Loucy (cell line): Measurements from ENCODE around the gene OR1A2.

Source experiments
- H2AFZ ChIP-seq: fragments of 200-600 bp; sonication (generic); 2 replicates; pipeline ENCODE4 v1.6.0; 2016; ENCODE audit warnings: antibody characterized with exemption, mild to moderate bottlenecking, low read length, moderate library complexity
- H3F3A ChIP-seq: fragments of 200-600 bp; 2 replicates; pipeline ENCODE4 v1.6.0; 2016; ENCODE audit warnings: antibody characterized with exemption, low read depth, mild to moderate bottlenecking
- H3K27me3 ChIP-seq: fragments of 200-600 bp; sonication (generic); 2 replicates; pipeline ENCODE4 v1.6.1; 2014; ENCODE audit warnings: low read length, mild to moderate bottlenecking; ENCODE audit not compliant: insufficient read depth, poor library complexity, severe bottlenecking
- H3K36me3 ChIP-seq: fragments of 200-600 bp; sonication (generic); 2 replicates; pipeline ENCODE4 v1.6.1; 2016; ENCODE audit warnings: low read length; ENCODE audit not compliant: insufficient read depth
- H3K4me1 ChIP-seq: fragments of 200-600 bp; sonication (generic); 2 replicates; pipeline ENCODE4 v1.5.1; 2014; ENCODE audit warnings: low read length, mild to moderate bottlenecking; ENCODE audit not compliant: insufficient read depth, poor library complexity, severe bottlenecking
- H3K4me2 ChIP-seq: fragments of 200-600 bp; sonication (generic); 2 replicates; pipeline ENCODE4 v1.6.0; 2014; ENCODE audit warnings: antibody characterized with exemption, low read length, low read depth, mild to moderate bottlenecking; ENCODE audit not compliant: poor library complexity, severe bottlenecking
- H3K4me3 ChIP-seq: fragments of 200-600 bp; sonication (generic); 2 replicates; pipeline ENCODE4 v1.5.1; 2014; ENCODE audit warnings: low read length, mild to moderate bottlenecking, mixed read lengths; ENCODE audit not compliant: poor library complexity, severe bottlenecking
- H3K79me2 ChIP-seq: fragments of 200-600 bp; sonication (generic); 2 replicates; pipeline ENCODE4 v1.6.1; 2014; ENCODE audit warnings: low read length; ENCODE audit not compliant: insufficient read depth
- H3K9ac ChIP-seq: fragments of 200-600 bp; sonication (generic); 2 replicates; pipeline ENCODE4 v1.6.0; 2014; ENCODE audit warnings: mild to moderate bottlenecking, low read depth, low read length, moderate library complexity; ENCODE audit not compliant: poor library complexity, severe bottlenecking
- H3K9me2 ChIP-seq: fragments of 200-600 bp; sonication (generic); replicated peaks from 2 replicates; pipeline ENCODE4 v1.6.1; 2016; ENCODE audit warnings: low read depth, low read length, mixed read lengths
- H3K9me3 ChIP-seq: fragments of 200-600 bp; sonication (generic); 2 replicates; pipeline ENCODE4 v1.6.1; 2014; ENCODE audit warnings: mild to moderate bottlenecking, antibody characterized with exemption, low read length, low read depth; ENCODE audit not compliant: insufficient read depth
- H4K20me1 ChIP-seq: fragments of 200-600 bp; sonication (generic); 2 replicates; pipeline ENCODE4 v1.6.0; 2014; ENCODE audit warnings: antibody characterized with exemption, low read length, mild to moderate bottlenecking; ENCODE audit not compliant: insufficient read depth, poor library complexity, severe bottlenecking
- CTCF ChIP-seq: fragments of 200-600 bp; sonication (generic); conservative IDR thresholded peaks from 2 replicates; pipeline ENCODE4 v1.5.1; 2014; ENCODE audit warnings: mild to moderate bottlenecking, antibody characterized with exemption, low read length
- EZH2phosphoT487 ChIP-seq: fragments of 200-600 bp; IDR thresholded peaks from 2 replicates; pipeline ENCODE4 v1.6.1; 2018; ENCODE audit warnings: antibody characterized with exemption, mild to moderate bottlenecking, moderate library complexity, borderline replicate concordance

Gene OR1A2, protein sequence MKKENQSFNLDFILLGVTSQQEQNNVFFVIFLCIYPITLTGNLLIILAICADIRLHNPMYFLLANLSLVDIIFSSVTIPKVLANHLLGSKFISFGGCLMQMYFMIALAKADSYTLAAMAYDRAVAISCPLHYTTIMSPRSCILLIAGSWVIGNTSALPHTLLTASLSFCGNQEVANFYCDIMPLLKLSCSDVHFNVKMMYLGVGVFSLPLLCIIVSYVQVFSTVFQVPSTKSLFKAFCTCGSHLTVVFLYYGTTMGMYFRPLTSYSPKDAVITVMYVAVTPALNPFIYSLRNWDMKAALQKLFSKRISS

DNA sequence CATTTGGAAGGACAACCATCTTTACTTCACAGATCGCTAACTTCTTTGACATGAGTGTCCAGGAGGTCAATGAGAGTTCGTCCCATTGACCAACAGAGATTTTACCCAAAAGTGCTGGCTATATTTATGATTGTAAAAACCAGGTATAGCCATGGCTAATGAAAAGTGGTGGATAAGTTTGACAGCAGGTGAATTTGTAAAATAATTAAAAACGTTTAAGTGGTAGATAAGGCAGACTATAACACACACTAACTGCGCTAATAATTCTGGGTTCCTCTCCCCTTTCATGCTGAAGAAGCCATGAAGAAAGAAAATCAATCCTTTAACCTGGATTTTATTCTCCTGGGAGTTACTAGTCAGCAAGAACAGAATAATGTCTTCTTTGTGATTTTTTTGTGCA, at the start of gene OR1A2:
TSS of gene OR1A2 (plus strand) at position 301 of the 400 bp plus-strand sequence. CDS start at position 301, 0 bp downstream.
- Histone ChIP-seq H4K20me1 (no peaks in the 10 kb centered on the region), H3K9me2 (no peaks in the 10 kb centered on the region), H3K9me3 (no peaks in the 10 kb centered on the region), H3K79me2 (no peaks in the 10 kb centered on the region), H3K4me3 (no peak within 1 kb of the TSS), H3K4me1 (no peaks in the 10 kb centered on the region), H3K27me3 (no peaks in the 10 kb centered on the region), H3F3A (no peaks in the 10 kb centered on the region), H3K4me2 (no peak within 1 kb of the TSS), H2AFZ (no peak within 1 kb of the TSS), H3K9ac (no peak within 1 kb of the TSS), H3K36me3 (no peaks in the 10 kb centered on the region)
- no peak for TF ChIP-seq EZH2phosphoT487
- TF ChIP-seq CTCF, result no peak

DNA sequence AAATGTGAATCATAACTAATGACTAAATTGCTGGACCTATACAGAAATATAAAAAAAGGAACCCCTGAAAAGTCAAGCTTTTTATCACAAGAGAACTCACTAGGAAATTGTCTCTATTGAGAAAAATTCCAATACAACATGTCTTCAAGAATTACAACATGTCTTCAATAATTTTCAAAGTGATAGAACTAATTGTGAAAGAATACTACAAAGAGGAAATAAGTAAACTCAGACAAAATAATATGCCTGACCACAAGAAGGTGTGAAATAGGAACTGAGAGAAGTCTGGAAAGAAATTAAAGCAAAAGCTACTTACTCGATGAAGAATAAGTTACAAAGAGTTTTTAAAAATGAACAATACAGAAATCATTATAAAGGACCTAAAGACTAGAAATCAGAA, 40.1 kb upstream of the OR1A2 start:
- no peak overlapping the region for H3K9ac ChIP-seq
- no peaks in the 10 kb centered on the region for H3F3A ChIP-seq
- H3K27me3 ChIP-seq, result no peaks in the 10 kb centered on the region
- TF ChIP-seq EZH2phosphoT487 (no peak), CTCF (no peak)
- H3K79me2 ChIP-seq, result no peaks in the 10 kb centered on the region
- H2AFZ ChIP-seq, result no peak overlapping the region
- no peaks in the 10 kb centered on the region for H4K20me1 ChIP-seq
- no peaks in the 10 kb centered on the region for H3K4me1 ChIP-seq
- no peaks in the 10 kb centered on the region for H3K9me2 ChIP-seq
- H3K9me3 ChIP-seq, result peaks cover 6% of the 10 kb centered on the region; the same call in 1 of the 2 replicates
- H3K4me3 ChIP-seq, result no peak overlapping the region
- H3K4me2 ChIP-seq, result no peak overlapping the region
- no peaks in the 10 kb centered on the region for H3K36me3 ChIP-seq

DNA sequence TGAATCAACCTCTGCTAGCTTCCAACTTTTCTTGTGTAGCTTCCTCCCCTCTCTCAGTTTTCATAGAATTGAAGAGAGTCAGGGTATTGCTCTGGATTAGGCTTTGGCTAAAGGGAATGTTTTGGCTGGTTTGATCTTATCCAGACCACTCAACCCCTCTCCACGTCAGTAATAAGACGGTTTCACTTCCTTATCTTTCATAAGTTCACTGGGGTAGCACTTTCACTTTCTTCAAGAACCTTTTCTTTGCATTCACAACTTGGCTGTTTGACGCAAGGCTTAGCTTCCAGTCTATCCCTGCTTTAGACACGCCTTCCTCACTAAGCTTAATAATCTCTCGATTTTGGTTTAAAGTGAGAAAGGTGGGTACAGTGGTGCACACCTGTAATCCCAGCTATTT, 29.7 kb upstream of the OR1A2 start:
- Histone ChIP-seq H3K27me3 (no peaks in the 10 kb centered on the region), H3K36me3 (no peaks in the 10 kb centered on the region), H3K4me3 (no peak overlapping the region), H3F3A (no peaks in the 10 kb centered on the region), H3K79me2 (no peaks in the 10 kb centered on the region), H3K4me2 (no peak overlapping the region), H3K9me2 (no peaks in the 10 kb centered on the region), H3K9ac (no peak overlapping the region), H4K20me1 (no peaks in the 10 kb centered on the region), H2AFZ (no peak overlapping the region), H3K9me3 (no peaks in the 10 kb centered on the region), H3K4me1 (no peaks in the 10 kb centered on the region)
- TF ChIP-seq EZH2phosphoT487 (no peak), CTCF (no peak)
